GM21367 (cell line): Measurements from ENCODE around the gene HDAC5.

ENCODE experiments used
- ATAC-seq: cut with Tn5 transposase; IDR thresholded peaks from one replicate; pipeline ENCODE4 v1.9.1; 2021; ENCODE audit not compliant: unreplicated experiment

HDAC5 gene

GRCh38 chr17:44091200-44091997, 32.0 kb downstream of the HDAC5 start:
- no peak for ATAC-seq

GRCh38 chr17:44088254-44088653, 35.2 kb downstream of the HDAC5 start:
- ATAC-seq: no peak

- no peak for ATAC-seq
Observed at GRCh38 chr17:44087319-44087718, 36.1 kb downstream of the HDAC5 start.

- ATAC-seq: no peak
Observed at GRCh38 chr17:44086364-44087311, 36.8 kb downstream of the HDAC5 start.

GRCh38 chr17:44085908-44086307, 37.5 kb downstream of the HDAC5 start:
- ATAC-seq: no peak

GRCh38 chr17:44084921-44085320, 38.5 kb downstream of the HDAC5 start:
- ATAC-seq: no peak

GRCh38 chr17:44084131-44084538, 39.3 kb downstream of the HDAC5 start:
- no peak for ATAC-seq

- no peak for ATAC-seq
Observed at GRCh38 chr17:44083250-44083849, 40.1 kb downstream of the HDAC5 start.

- no peak for ATAC-seq
Observed at GRCh38 chr17:44082256-44082927, 41.0 kb downstream of the HDAC5 start.

- no peak for ATAC-seq
Observed at GRCh38 chr17:44081681-44082080, 41.8 kb downstream of the HDAC5 start.

GRCh38 chr17:44079877-44080821, 43.3 kb downstream of the HDAC5 start:
- no peak for ATAC-seq

- ATAC-seq: no peak
Observed at GRCh38 chr17:44078412-44078811, 45.0 kb downstream of the HDAC5 start.

- no peak for ATAC-seq
Observed at GRCh38 chr17:44077595-44077909, 45.9 kb downstream of the HDAC5 start.

- ATAC-seq: no peak
Observed at GRCh38 chr17:44076716-44077594, 46.5 kb downstream of the HDAC5 start.

GRCh38 chr17:44075598-44076293, 47.7 kb downstream of the HDAC5 start:
- ATAC-seq: no peak

GRCh38 chr17:44074911-44075285, 48.5 kb downstream of the HDAC5 start:
- no peak for ATAC-seq

GRCh38 chr17:44074231-44074910, 49.1 kb downstream of the HDAC5 start:
- ATAC-seq: no peak

- ATAC-seq: no peak
Observed at GRCh38 chr17:44071772-44072171, 51.7 kb downstream of the HDAC5 start.
